ENCODE data around the gene HIVEP2.

Gene HIVEP2

DNA sequence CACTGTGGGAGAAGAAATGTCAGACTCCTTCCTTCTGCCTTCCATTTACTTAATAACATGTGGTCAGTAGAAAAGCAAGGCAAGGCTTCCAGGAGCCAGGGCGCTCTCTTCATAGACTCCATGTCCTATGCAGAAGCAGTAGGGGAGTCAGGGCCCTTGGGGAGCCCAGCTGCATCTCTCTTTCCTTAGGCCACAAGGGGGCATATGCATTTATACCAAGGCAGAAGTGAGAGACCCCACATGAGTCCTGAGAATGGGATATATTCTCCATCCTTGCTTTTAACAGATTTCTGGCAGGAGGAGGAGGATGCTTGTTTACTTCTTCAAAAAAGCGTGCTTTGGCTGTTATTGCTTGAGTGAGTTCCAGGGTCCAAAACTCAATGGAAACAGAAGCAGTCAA, 198.5 kb downstream of the HIVEP2 start:
- no peak overlapping the region for H3K4me3 ChIP-seq (ENCODE audit: low read length)
- TF ChIP-seq, protein P1, sequence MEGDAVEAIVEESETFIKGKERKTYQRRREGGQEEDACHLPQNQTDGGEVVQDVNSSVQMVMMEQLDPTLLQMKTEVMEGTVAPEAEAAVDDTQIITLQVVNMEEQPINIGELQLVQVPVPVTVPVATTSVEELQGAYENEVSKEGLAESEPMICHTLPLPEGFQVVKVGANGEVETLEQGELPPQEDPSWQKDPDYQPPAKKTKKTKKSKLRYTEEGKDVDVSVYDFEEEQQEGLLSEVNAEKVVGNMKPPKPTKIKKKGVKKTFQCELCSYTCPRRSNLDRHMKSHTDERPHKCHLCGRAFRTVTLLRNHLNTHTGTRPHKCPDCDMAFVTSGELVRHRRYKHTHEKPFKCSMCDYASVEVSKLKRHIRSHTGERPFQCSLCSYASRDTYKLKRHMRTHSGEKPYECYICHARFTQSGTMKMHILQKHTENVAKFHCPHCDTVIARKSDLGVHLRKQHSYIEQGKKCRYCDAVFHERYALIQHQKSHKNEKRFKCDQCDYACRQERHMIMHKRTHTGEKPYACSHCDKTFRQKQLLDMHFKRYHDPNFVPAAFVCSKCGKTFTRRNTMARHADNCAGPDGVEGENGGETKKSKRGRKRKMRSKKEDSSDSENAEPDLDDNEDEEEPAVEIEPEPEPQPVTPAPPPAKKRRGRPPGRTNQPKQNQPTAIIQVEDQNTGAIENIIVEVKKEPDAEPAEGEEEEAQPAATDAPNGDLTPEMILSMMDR (IDR thresholded peaks at IDR 0.05; ENCODE audit: insufficient read depth, low read depth, low read length, missing control alignments): no peak
- peak; percentile 16 for DNase-seq (ENCODE audit: low read depth)

DNA sequence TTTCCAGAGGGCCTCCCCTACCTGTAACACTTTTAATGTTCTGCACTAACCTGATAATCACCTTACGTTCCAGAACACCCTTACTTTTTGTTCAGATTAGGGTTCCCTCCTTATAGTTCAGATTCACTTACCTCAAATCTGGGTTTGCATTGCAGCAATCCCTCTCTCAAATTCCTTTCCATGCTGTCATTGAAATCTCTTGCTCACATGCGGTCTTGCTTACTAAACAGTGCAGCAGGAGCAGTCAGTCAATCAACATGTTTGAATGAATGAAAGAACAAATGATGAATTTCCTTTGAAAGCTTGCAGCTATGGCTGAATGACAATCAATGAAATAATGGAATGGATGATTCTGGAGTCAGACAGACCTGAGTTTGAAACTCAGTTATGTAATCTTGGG, 200.1 kb downstream of the HIVEP2 start:
- peak; percentile 74 for DNase-seq (ENCODE audit: low read depth)
- no peak overlapping the region for H3K4me3 ChIP-seq (ENCODE audit: low read length)
- TF ChIP-seq, protein P1 (IDR thresholded peaks at IDR 0.05; ENCODE audit: insufficient read depth, low read depth, low read length, missing control alignments): no peak

DNA sequence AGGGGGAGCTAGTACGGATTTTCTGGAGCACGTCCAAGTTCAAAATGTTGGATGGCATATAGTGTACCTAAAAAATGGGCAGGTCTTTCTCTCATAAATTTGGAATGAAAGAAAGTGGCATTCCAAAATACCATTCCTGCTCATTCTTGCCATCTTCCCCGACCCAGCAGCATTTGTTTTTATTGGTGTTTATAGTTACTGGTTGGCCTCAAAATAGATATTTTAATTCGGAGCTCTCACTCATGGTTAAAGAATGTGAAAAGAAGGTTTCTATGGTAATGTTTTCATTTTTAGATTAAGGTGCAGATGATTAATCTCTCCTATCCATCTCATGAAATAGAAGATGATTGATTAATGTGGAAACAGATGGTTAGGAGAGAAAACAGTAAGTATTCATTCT, 204.5 kb downstream of the HIVEP2 start:
- DNase-seq (ENCODE audit: low read depth): no peak
- TF ChIP-seq, protein P1 (IDR thresholded peaks at IDR 0.05; ENCODE audit: insufficient read depth, low read depth, low read length, missing control alignments): no peak
- no peak overlapping the region for H3K4me3 ChIP-seq (ENCODE audit: low read length)

DNA sequence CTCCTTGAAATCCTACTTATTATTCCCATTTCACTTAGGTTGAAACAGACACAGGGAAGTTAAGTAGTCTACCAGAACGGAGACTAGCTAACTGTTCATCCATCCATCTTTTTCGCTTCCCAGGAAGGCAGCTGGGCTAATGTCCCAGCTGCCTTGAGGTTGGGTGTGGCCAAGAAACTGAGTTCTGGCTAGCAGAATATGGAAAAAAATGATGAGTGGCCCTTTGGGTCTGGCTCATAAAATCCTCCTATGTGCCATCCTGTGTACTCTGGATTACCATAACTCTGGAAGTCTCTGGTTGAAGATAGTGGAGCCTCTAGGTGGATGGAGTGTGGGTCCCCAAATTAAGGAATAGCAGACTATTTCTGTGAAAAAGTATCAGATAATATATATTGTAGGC, 206.2 kb downstream of the HIVEP2 start:
- DNase-seq (ENCODE audit: low read depth): no peak
- TF ChIP-seq, protein P1 (IDR thresholded peaks at IDR 0.05; ENCODE audit: insufficient read depth, low read depth, low read length, missing control alignments): no peak

DNA sequence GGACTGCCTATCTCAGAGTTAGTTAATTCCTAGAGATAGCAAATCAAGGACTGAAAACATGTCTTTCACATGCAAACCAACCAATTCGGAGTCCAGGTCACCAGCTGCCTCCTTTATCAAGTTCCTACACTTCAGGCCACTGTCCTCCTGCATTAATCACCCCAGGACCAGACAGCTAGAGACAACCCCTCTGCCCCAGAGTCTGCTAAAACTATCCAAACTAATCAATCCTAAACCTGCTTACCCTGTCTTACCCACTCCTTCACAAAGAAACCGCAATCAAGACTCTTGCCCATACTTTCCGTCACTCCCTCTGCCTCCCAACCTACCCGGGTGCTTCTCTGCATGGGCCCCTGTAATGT, 207.0 kb downstream of the HIVEP2 start:
- H3K4me3 ChIP-seq (ENCODE audit: low read length): no peak overlapping the region
- TF ChIP-seq, protein P1 (IDR thresholded peaks at IDR 0.05; ENCODE audit: insufficient read depth, low read depth, low read length, missing control alignments): no peak
- no peak for DNase-seq (ENCODE audit: low read depth)

More for the DNA sequence above, 206.2 kb downstream of the HIVEP2 start:
- H3K4me3 ChIP-seq (ENCODE audit: low read length): no peak overlapping the region

DNA sequence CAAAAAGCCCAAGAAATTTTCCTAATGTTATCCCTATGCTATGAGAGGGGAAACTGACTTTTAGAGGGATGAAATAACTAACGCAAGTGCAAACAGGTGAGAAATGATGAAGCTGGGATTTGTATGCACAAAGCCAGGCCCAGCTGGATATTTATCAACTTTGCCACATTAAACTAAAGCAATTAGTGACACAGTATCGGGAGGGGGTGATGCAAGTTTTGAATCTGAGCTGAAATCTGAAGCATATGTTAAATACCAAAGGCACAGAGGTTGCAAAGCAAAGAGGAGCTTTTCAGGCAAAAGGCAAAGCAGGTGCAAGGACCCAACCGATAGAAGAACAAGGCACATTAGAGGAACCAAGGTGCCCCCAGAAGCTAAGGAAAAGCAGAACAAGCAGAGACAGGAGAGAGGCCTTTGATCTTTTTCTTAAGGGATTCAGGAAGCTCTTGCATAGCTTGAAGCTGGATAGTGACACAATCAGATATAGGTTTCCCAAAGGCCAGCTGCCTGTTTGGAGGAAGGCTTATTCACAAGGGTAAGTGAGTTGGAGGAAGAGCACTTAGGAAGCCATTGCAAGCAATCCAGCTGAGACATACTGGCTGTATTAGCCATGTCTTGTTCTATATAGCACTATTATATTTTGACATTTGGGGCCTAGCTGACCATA, 207.5 kb downstream of the HIVEP2 start:
- H3K4me3 ChIP-seq (ENCODE audit: low read length): no peak overlapping the region
- TF ChIP-seq, protein P1 (IDR thresholded peaks at IDR 0.05; ENCODE audit: insufficient read depth, low read depth, low read length, missing control alignments): no peak
- DNase-seq (ENCODE audit: low read depth): no peak

DNA sequence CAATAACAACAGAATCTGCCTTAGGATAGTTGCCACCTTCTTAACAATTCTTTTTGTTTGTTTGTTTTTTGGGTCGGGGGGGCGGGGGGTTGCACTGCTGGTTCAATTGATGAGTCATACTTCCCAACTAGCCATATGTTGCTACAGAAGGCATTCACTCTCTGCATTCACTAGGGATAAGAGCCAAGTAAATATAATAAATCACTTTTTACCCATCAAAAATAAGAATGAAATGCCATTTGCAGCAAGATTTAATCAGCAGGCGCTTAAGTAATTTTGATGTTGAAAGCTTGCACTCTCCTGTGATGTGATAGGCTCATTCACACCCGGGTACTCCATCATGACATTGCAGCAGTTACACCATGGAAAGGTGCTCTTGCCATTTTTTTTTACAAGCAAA, 209.8 kb downstream of the HIVEP2 start:
- H3K4me3 ChIP-seq (ENCODE audit: low read length): no peak overlapping the region
- DNase-seq (ENCODE audit: low read depth): no peak

More for the DNA sequence above, 209.8 kb downstream of the HIVEP2 start:
- TF ChIP-seq, protein P1 (IDR thresholded peaks at IDR 0.05; ENCODE audit: insufficient read depth, low read depth, low read length, missing control alignments): no peak
